ENCODE measurements around the gene PAK2.

GRCh38 chr3:196739671-196740480 lies at the start of gene PAK2:
- TF ChIP-seq POLR2A (IDR thresholded peaks at IDR 0.05; ENCODE audit: low read depth, low read length) (no peak; the same call in 1 of the 2 replicates), POLR2AphosphoS5 (IDR thresholded peaks at IDR 0.05; ENCODE audit: low read depth, low read length) (no peak), TAF1 (IDR thresholded peaks at IDR 0.05; ENCODE audit: low read depth, low read length) (peak; percentile 59; the same call in 1 of the 2 replicates), SPI1 (IDR thresholded peaks at IDR 0.05; ENCODE audit: low read depth, low read length) (peak; percentile 62; the same call in 1 of the 2 replicates)
